HG02642 (cell line): ENCODE measurements around the gene SV2B.

ENCODE experiments used
- ATAC-seq: cut with Tn5 transposase; IDR thresholded peaks from one replicate; pipeline ENCODE4 v1.9.1; 2021; ENCODE audit warnings: mild to moderate bottlenecking; ENCODE audit not compliant: unreplicated experiment, poor library complexity

The SV2B gene

GRCh38 chr15:91346259-91346658 is 246.2 kb downstream of the SV2B start:
- ATAC-seq = no peak

GRCh38 chr15:91348752-91349500 is 248.9 kb downstream of the SV2B start:
- no peak for ATAC-seq
